CD14-positive monocyte (primary cell): ENCODE results near the gene DEFB126. TPM values are rescaled to one million over a fixed set of nuclear protein-coding genes. Genes with fewer than 3 reads are reported as not detected.

Experiments used
- DNase-seq, 3 donors: peaks; one replicate each; pipeline ENCODE4 v3.0.0-alpha.2; 2011 to 2022
- H2AFZ ChIP-seq: 2 replicates; pipeline ENCODE4 v1.6.0; 2012; ENCODE audit warnings: mild to moderate bottlenecking, low read depth, low read length, inconsistent platforms; ENCODE audit not compliant: insufficient read depth, poor library complexity, severe bottlenecking
- H3K27ac ChIP-seq, 2 donors: 1 replicate in 1 of 2; 2 replicates in 1 of 2; pipeline ENCODE4 v1.5.1; 2012 to 2013; ENCODE audit warnings: low read length in 2 of 2, control low read depth in 1 of 2, inconsistent platforms in 1 of 2, low read depth in 1 of 2, mild to moderate bottlenecking in 1 of 2
- H3K27me3 ChIP-seq, 2 donors: one replicate each; pipeline versions ENCODE4 v1.6.0 to v1.6.1; 2011 to 2013; ENCODE audit warnings: low read length in 2 of 2; ENCODE audit not compliant: control insufficient read depth in 2 of 2, insufficient read depth in 2 of 2
- H3K36me3 ChIP-seq, 2 donors: replicated peaks in 1 of 2; 1 replicate in 1 of 2; 2 replicates in 1 of 2; pipeline versions ENCODE4 v1.5.1 to v1.6.1; 2012 to 2013; ENCODE audit warnings: low read length in 2 of 2, control low read depth in 1 of 2, inconsistent platforms in 1 of 2, mild to moderate bottlenecking in 1 of 2; ENCODE audit not compliant: insufficient read depth in 2 of 2, control insufficient read depth in 1 of 2
- H3K4me1 ChIP-seq, 2 donors: 1 replicate in 1 of 2; 2 replicates in 1 of 2; pipeline versions ENCODE4 v1.5.1 to v1.6.1; 2012 to 2013; ENCODE audit warnings: low read length in 2 of 2, control low read depth in 1 of 2, inconsistent platforms in 1 of 2, mild to moderate bottlenecking in 1 of 2, moderate library complexity in 1 of 2; ENCODE audit not compliant: insufficient read depth in 2 of 2, control insufficient read depth in 1 of 2
- H3K4me2 ChIP-seq: replicated peaks from 2 replicates; pipeline ENCODE3; 2012; ENCODE audit warnings: low read length, moderate library complexity, mild to moderate bottlenecking; ENCODE audit not compliant: poor library complexity, severe bottlenecking; ENCODE audit errors: extremely low read depth
- H3K4me3 ChIP-seq, 3 experiments: fragments of 200-600 bp in 1 of 3; sonication (generic) in 1 of 3; replicated peaks in 1 of 3; 1 replicate in 2 of 3; 2 replicates in 1 of 3; pipeline ENCODE4 v1.5.1; 2011 to 2013; ENCODE audit warnings: low read length in 3 of 3, mild to moderate bottlenecking in 3 of 3, control low read depth in 2 of 3, low read depth in 2 of 3, inconsistent platforms in 1 of 3, moderate library complexity in 1 of 3
- H3K79me2 ChIP-seq: 2 replicates; pipeline ENCODE4 v1.6.0; 2012; ENCODE audit warnings: mild to moderate bottlenecking, control low read depth, inconsistent platforms, low read length, moderate library complexity; ENCODE audit not compliant: insufficient read depth
- H3K9ac ChIP-seq: 2 replicates; pipeline ENCODE4 v1.6.0; 2017; ENCODE audit warnings: low read length, mild to moderate bottlenecking; ENCODE audit not compliant: insufficient read depth, poor library complexity, severe bottlenecking
- H3K9me3 ChIP-seq, 2 donors: replicated peaks in 1 of 2; 1 replicate in 1 of 2; 2 replicates in 1 of 2; pipeline versions ENCODE4 v1.5.1 to v1.6.1; 2012 to 2013; ENCODE audit warnings: low read length in 2 of 2, control low read depth in 1 of 2; ENCODE audit not compliant: control insufficient read depth in 1 of 2, insufficient read depth in 1 of 2
- H4K20me1 ChIP-seq: 2 replicates; pipeline ENCODE4 v1.6.0; 2012; ENCODE audit warnings: mild to moderate bottlenecking, low read length, control low read depth, moderate library complexity; ENCODE audit not compliant: insufficient read depth
- H3K27ac Mint-ChIP-seq, 7 donors: one replicate each; pipeline ENCODE4 v1.8.0; 2020; ENCODE audit warnings: mild to moderate bottlenecking in 7 of 7, mixed read lengths in 7 of 7, moderate library complexity in 6 of 7, inconsistent platforms in 2 of 7
- H3K27me3 Mint-ChIP-seq, 3 donors: one replicate each; pipeline ENCODE4 v1.8.0; 2021 to 2022; ENCODE audit warnings: low read depth in 3 of 3, mild to moderate bottlenecking in 3 of 3, mixed read lengths in 3 of 3, moderate library complexity in 3 of 3, inconsistent platforms in 1 of 3
- H3K36me3 Mint-ChIP-seq, 2 donors: one replicate each; pipeline ENCODE4 v1.8.0; 2020; ENCODE audit warnings: mixed read lengths in 2 of 2, inconsistent platforms in 1 of 2, mild to moderate bottlenecking in 1 of 2
- H3K4me1 Mint-ChIP-seq: one replicate; pipeline ENCODE4 v1.8.0; 2020; ENCODE audit warnings: mild to moderate bottlenecking, mixed read lengths
- H3K4me3 Mint-ChIP-seq, 2 donors: one replicate each; pipeline ENCODE4 v1.8.0; 2020; ENCODE audit warnings: mild to moderate bottlenecking in 2 of 2, mixed read lengths in 2 of 2, moderate library complexity in 1 of 2
- H3K9me3 Mint-ChIP-seq, 7 donors: one replicate each; pipeline ENCODE4 v1.8.0; 2020 to 2022; ENCODE audit warnings: mixed read lengths in 7 of 7, mild to moderate bottlenecking in 6 of 7, moderate library complexity in 6 of 7, inconsistent platforms in 2 of 7
- CTCF ChIP-seq: fragments of 200-600 bp; IDR thresholded peaks from one replicate; pipeline ENCODE4 v1.8.0; 2022; ENCODE audit warnings: antibody characterized with exemption, mild to moderate bottlenecking
- WGBS: methylation state at CpG from one replicate; pipeline ENCODE4 v1.1.5; 2013; ENCODE audit warnings: missing lambda C conversion rate; ENCODE audit not compliant: insufficient coverage; 5-methylcytosine and 5-hydroxymethylcytosine counted together
- intact Hi-C, 2 donors: fragments of 100-400 bp; cut with micrococcal nuclease; formaldehyde crosslinking; loops; one replicate each; pipeline versions ENCODE4 v1.15.0 to v1.15.1; 2023
- polyA plus RNA-seq, 3 donors: library from polyadenylated mRNA; depleted of rRNA in 1 of 3; unstranded in 2 of 3; stranded (reverse) in 1 of 3; fragments of 300-500 nt in 2 of 3; fragments of >200 nt in 1 of 3; fragmentation: Illumina TruSeq in 2 of 3; gene quantifications; 1 replicate in 2 of 3; 2 replicates in 1 of 3; pipeline ENCODE4 v1.2.3, GENCODE V29; 2012 to 2021

Gene DEFB126
- polyA plus RNA-seq, 3 donors, result not detected

- H3K4me3 ChIP-seq, result no peak overlapping the region
- no peaks in the 10 kb centered on the region for H4K20me1 ChIP-seq
- H3K9me3 ChIP-seq, result peaks cover 6 to 7% of the 10 kb centered on the region in 2 donors
- TF ChIP-seq CTCF, result peak; percentile 28
- no peak for DNase-seq
- 95% methylated on average over 8 of the region's 11 CpGs for WGBS
- H3K79me2 ChIP-seq, result no peaks in the 10 kb centered on the region
- Mint-ChIP-seq H3K9me3 (peaks cover under 1 to 16% (median 9%) of the 10 kb centered on the region in 7 donors), H3K36me3 (no peaks in the 10 kb centered on the region), H3K27ac (no peak overlapping the region), H3K4me1 (no peaks in the 10 kb centered on the region), H3K27me3 (peaks cover 8 to 21% (median 18%) of the 10 kb centered on the region in 3 donors), H3K4me3 (no peak overlapping the region)
- H3K36me3 ChIP-seq, result no peaks in the 10 kb centered on the region
- H2AFZ ChIP-seq, result no peak overlapping the region
- H3K9ac ChIP-seq, result no peak overlapping the region
- H3K27me3 ChIP-seq, result peaks cover 6 to 8% of the 10 kb centered on the region in 2 donors
- H3K4me2 ChIP-seq, result no peak overlapping the region
- intact Hi-C loops, result no loop called here
- no peak overlapping the region for H3K27ac ChIP-seq
- H3K4me1 ChIP-seq, result no peaks in the 10 kb centered on the region
These were observed 4.5 kb upstream of the DEFB126 start for GRCh38 chr20:137668-138490.

DNA sequence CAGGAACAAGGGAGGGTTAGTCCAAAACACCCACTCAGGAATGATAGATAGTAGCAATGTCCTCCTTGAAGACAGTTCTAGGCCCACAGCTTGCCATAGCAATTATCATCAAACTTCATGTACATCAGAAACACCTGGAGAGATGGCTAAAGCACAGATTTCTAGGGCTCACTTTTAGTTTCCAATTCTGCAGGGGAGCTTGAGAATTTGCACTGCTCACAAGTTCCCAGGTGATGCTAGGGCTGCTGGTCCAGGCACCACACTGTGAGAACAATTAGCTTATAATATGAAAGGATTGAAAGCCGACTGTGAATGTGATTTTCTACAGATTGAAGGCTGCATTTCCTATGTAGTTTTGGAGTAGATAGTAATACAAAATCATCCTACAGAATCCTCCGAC, 3.5 kb downstream of the DEFB126 start:
- H3K4me2 ChIP-seq, result no peak overlapping the region
- intact Hi-C loops, result no loop called here
- no peaks in the 10 kb centered on the region for H3K9me3 ChIP-seq
- H3K27me3 ChIP-seq, result peaks cover 17 to 29% of the 10 kb centered on the region in 2 donors
- peaks cover 0 to 6% (median 0%) of the 10 kb centered on the region in 7 donors for H3K9me3 Mint-ChIP-seq
- H3K4me1 Mint-ChIP-seq, result no peaks in the 10 kb centered on the region
- no peaks in the 10 kb centered on the region for H3K79me2 ChIP-seq
- H3K27ac ChIP-seq, result no peak overlapping the region
- TF ChIP-seq CTCF, result no peak
- peaks cover 9 to 32% (median 26%) of the 10 kb centered on the region in 3 donors for H3K27me3 Mint-ChIP-seq
- H3K9ac ChIP-seq, result no peak overlapping the region
- H3K36me3 ChIP-seq, result no peaks in the 10 kb centered on the region
- no peaks in the 10 kb centered on the region for H3K4me1 ChIP-seq
- no peaks in the 10 kb centered on the region for H4K20me1 ChIP-seq
- no peak overlapping the region for H3K4me3 ChIP-seq
- no peak overlapping the region for H3K4me3 Mint-ChIP-seq
- H2AFZ ChIP-seq, result no peak overlapping the region
- DNase-seq, result no peak
- no peaks in the 10 kb centered on the region for H3K36me3 Mint-ChIP-seq
- whole genome bisulfite sequencing, result no CpG with 5 or more reads among the region's 2 CpGs
- H3K27ac Mint-ChIP-seq, result no peak overlapping the region
